Panc1 (cell line): ENCODE results near the gene ONECUT2. TPM values are rescaled to one million over a fixed set of nuclear protein-coding genes. Genes with fewer than 3 reads are reported as not detected.

Source experiments
- ATAC-seq: fragments of 200-7000 bp; cut with Tn5 transposase; 2 replicates; pipeline ENCODE4 v1.9.1; 2020; ENCODE audit warnings: mild to moderate bottlenecking, moderate library complexity
- BruUV-seq: library from RNA; stranded (reverse); fragments of 400-500 nt; replicated peaks from 2 replicates; lab custom pipeline; 2021; lab: Mats Ljungman, UMichigan
- CTCF ChIA-PET: fragments of 300-600 bp; sonication (Branson Sonifier 250); formaldehyde crosslinking; loops from one replicate; lab custom pipeline; 2022; ENCODE audit warnings: antibody characterized with exemption; lab: Charles Lee
- POLR2A ChIA-PET: fragments of 300-600 bp; sonication (Branson Sonifier 250); formaldehyde crosslinking; loops from one replicate; lab custom pipeline; 2022; ENCODE audit warnings: antibody characterized with exemption; lab: Charles Lee
- DNase-seq: peaks from one replicate; pipeline ENCODE4 v3.0.0-alpha.2; 2010; ENCODE audit warnings: low read depth, low spot score
- H3K27ac ChIP-seq: 2 replicates; pipeline ENCODE4 v1.5.1; 2011; ENCODE audit warnings: mild to moderate bottlenecking, low read length, inconsistent platforms
- H3K27me3 ChIP-seq: fragments of 200-500 bp; sonication (Bioruptor generic); 2 replicates; pipeline ENCODE4 v1.6.0; 2014; ENCODE audit warnings: low read length, inconsistent platforms; ENCODE audit not compliant: control insufficient read depth, insufficient read depth
- H3K36me3 ChIP-seq: fragments of 200-500 bp; sonication (Bioruptor generic); 2 replicates; pipeline ENCODE4 v1.5.1; 2014; ENCODE audit warnings: inconsistent platforms, mild to moderate bottlenecking, low read length, moderate library complexity; ENCODE audit not compliant: control insufficient read depth, insufficient read depth
- H3K4me1 ChIP-seq: 2 replicates; pipeline ENCODE4 v1.5.1; 2011; ENCODE audit warnings: inconsistent platforms, mild to moderate bottlenecking, low read length, moderate library complexity; ENCODE audit not compliant: control insufficient read depth, insufficient read depth
- H3K4me3 ChIP-seq, 2 experiments: 2 replicates each; pipeline ENCODE4 v1.5.1; 2011 to 2012; ENCODE audit warnings: low read depth in 2 of 2, low read length in 2 of 2, mild to moderate bottlenecking in 2 of 2, inconsistent platforms in 1 of 2, moderate library complexity in 1 of 2
- H3K9me3 ChIP-seq: fragments of 200-500 bp; sonication (Bioruptor generic); 2 replicates; pipeline ENCODE4 v1.5.1; 2014; ENCODE audit warnings: low read depth, mild to moderate bottlenecking, inconsistent platforms, low read length, moderate library complexity; ENCODE audit not compliant: control insufficient read depth, insufficient read depth
- POLR2AphosphoS5 ChIP-seq: IDR thresholded peaks from 2 replicates; pipeline ENCODE4 v1.6.1; 2012; ENCODE audit warnings: mild to moderate bottlenecking, low read depth, low read length, moderate library complexity
- SIN3A ChIP-seq: IDR thresholded peaks from 2 replicates; pipeline ENCODE4 v1.6.1; 2012; ENCODE audit warnings: low read depth, mild to moderate bottlenecking, low read length, moderate library complexity, borderline replicate concordance; ENCODE audit not compliant: insufficient read depth
- TCF7L2 ChIP-seq: IDR thresholded peaks from 2 replicates; pipeline ENCODE4 v1.6.1; 2011; ENCODE audit warnings: mild to moderate bottlenecking, low read depth, low read length, inconsistent platforms
- in situ Hi-C: cut with HindIII; loops from 2 replicates; pipeline ENCODE4 v1.10.0; 2016; ENCODE audit warnings: low sequenced_read_pairs, low pct_unique_long_range_greater_than_20kb
- intact Hi-C: fragments of 100-400 bp; cut with micrococcal nuclease; formaldehyde crosslinking; loops from one replicate; pipeline ENCODE4 v1.10.0; 2022; ENCODE audit not compliant: unreplicated experiment
- total RNA-seq: library from RNA; stranded (reverse); gene quantifications from one replicate; pipeline ENCODE4 v1.2.1, GENCODE V29; 2021; ENCODE audit not compliant: unreplicated experiment
- TF ChIP-seq, protein P1 (sequence below), 2 experiments: IDR thresholded peaks; 2 replicates each; pipeline ENCODE4 v1.6.1; 2011 to 2012; ENCODE audit warnings: low read depth in 2 of 2, control low read depth in 1 of 2, low read length in 1 of 2, mild to moderate bottlenecking in 1 of 2, moderate library complexity in 1 of 2; ENCODE audit not compliant: insufficient read depth in 1 of 2
- TF ChIP-seq, protein P2 (sequence below): fragments of 450-650 bp; IDR thresholded peaks from 2 replicates; pipeline ENCODE4 v1.5.1; 2017; ENCODE audit warnings: mild to moderate bottlenecking

ONECUT2 gene
- total RNA-seq, 1 experiment from 2014 or later: 0.59 TPM

DNA sequence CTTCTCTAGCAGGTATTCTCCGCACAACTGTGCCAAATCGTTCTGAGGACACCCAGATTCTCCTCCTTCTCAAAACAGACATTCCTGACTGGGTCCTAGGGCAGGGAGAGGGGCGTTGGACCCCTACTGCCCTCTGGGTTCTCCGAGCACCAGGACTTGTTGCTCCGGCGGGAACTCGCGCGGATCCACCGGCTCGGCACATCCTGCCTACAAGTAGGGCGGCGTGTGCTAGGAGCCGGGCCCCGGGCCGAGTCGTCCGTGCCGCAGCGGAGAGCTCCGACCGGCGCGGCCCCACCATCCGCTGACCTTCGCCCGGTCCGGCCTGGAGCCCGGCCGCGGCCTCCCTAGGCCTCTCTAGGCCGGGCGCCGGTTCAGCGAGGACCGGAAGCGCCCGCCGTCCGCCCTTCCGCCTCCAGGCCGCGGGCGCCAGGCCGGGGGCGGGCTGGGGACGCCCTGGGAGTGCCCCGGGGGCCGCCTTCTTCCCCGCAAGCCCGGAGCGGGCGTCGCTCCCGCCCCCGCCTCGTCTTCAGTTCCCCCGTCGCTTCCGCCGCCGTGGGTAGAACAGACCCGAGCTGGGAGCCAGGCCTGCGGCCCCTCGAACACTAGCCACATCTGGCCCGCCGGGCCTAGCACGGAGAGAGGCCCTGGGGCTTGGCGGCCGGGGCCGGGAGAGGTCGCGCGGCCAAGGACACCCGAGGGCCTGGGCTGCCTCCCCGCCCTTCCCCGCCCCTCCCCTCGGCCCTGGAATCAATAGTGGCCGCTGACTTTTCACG lies 7.6 kb upstream of the ONECUT2 start:
- BruUV-seq: no TSS peak
- TF ChIP-seq, protein P1, sequence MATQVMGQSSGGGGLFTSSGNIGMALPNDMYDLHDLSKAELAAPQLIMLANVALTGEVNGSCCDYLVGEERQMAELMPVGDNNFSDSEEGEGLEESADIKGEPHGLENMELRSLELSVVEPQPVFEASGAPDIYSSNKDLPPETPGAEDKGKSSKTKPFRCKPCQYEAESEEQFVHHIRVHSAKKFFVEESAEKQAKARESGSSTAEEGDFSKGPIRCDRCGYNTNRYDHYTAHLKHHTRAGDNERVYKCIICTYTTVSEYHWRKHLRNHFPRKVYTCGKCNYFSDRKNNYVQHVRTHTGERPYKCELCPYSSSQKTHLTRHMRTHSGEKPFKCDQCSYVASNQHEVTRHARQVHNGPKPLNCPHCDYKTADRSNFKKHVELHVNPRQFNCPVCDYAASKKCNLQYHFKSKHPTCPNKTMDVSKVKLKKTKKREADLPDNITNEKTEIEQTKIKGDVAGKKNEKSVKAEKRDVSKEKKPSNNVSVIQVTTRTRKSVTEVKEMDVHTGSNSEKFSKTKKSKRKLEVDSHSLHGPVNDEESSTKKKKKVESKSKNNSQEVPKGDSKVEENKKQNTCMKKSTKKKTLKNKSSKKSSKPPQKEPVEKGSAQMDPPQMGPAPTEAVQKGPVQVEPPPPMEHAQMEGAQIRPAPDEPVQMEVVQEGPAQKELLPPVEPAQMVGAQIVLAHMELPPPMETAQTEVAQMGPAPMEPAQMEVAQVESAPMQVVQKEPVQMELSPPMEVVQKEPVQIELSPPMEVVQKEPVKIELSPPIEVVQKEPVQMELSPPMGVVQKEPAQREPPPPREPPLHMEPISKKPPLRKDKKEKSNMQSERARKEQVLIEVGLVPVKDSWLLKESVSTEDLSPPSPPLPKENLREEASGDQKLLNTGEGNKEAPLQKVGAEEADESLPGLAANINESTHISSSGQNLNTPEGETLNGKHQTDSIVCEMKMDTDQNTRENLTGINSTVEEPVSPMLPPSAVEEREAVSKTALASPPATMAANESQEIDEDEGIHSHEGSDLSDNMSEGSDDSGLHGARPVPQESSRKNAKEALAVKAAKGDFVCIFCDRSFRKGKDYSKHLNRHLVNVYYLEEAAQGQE (IDR thresholded peaks at IDR 0.05; ENCODE audit: insufficient read depth in 1 of 2, low read depth in 2 of 2, low read length in 1 of 2): no peak
- TF ChIP-seq TCF7L2 (no peak), SIN3A (no peak), POLR2AphosphoS5 (no peak)
- TF ChIP-seq, protein P2, sequence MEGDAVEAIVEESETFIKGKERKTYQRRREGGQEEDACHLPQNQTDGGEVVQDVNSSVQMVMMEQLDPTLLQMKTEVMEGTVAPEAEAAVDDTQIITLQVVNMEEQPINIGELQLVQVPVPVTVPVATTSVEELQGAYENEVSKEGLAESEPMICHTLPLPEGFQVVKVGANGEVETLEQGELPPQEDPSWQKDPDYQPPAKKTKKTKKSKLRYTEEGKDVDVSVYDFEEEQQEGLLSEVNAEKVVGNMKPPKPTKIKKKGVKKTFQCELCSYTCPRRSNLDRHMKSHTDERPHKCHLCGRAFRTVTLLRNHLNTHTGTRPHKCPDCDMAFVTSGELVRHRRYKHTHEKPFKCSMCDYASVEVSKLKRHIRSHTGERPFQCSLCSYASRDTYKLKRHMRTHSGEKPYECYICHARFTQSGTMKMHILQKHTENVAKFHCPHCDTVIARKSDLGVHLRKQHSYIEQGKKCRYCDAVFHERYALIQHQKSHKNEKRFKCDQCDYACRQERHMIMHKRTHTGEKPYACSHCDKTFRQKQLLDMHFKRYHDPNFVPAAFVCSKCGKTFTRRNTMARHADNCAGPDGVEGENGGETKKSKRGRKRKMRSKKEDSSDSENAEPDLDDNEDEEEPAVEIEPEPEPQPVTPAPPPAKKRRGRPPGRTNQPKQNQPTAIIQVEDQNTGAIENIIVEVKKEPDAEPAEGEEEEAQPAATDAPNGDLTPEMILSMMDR: no peak
- POLR2A ChIA-PET: no interaction called here
- CTCF ChIA-PET: no interaction called here
- DNase-seq: no peak
- Histone ChIP-seq H3K4me3 (no peak overlapping the region), H3K9me3 (no peaks in the 10 kb centered on the region), H3K36me3 (no peaks in the 10 kb centered on the region), H3K27ac (no peak overlapping the region), H3K27me3 (peaks cover 4% of the 10 kb centered on the region), H3K4me1 (no peaks in the 10 kb centered on the region)
- ATAC-seq: no peak
- in situ Hi-C loops (no loop called here), intact Hi-C loops (no loop called here)

GRCh38 chr18:57428221-57429150 lies 6.7 kb upstream of the ONECUT2 start:
- Histone ChIP-seq H3K9me3 (no peaks in the 10 kb centered on the region), H3K36me3 (no peaks in the 10 kb centered on the region), H3K4me1 (no peaks in the 10 kb centered on the region), H3K4me3 (no peak overlapping the region), H3K27me3 (peaks cover 11% of the 10 kb centered on the region), H3K27ac (no peak overlapping the region)
- BruUV-seq: no TSS peak
- intact Hi-C loops (no loop called here), in situ Hi-C loops (no loop called here)
- ATAC-seq (no peak), DNase-seq (no peak)
- CTCF ChIA-PET: no interaction called here
- TF ChIP-seq TCF7L2 (no peak), SIN3A (no peak), POLR2AphosphoS5 (no peak)
- TF ChIP-seq, protein P1 (IDR thresholded peaks at IDR 0.05; ENCODE audit: insufficient read depth in 1 of 2, low read depth in 2 of 2, low read length in 1 of 2): no peak
- TF ChIP-seq, protein P2: no peak
- POLR2A ChIA-PET: no interaction called here
